IMR-90 (cell line): ENCODE results near the gene MARCKS. TPM values are rescaled to one million over a fixed set of nuclear protein-coding genes. Genes with fewer than 3 reads are reported as not detected.

Source experiments
- ATAC-seq: fragments of 200-7000 bp; cut with Tn5 transposase; 2 replicates; pipeline ENCODE4 v1.9.1; 2020; ENCODE audit warnings: low read depth, mild to moderate bottlenecking, moderate library complexity
- BruUV-seq: library from RNA; stranded (reverse); fragments of 400-500 nt; replicated peaks from 2 replicates; lab custom pipeline; 2021; lab: Mats Ljungman, UMichigan
- CTCF ChIA-PET: fragments of 300-600 bp; formaldehyde crosslinking; extraction: SDS; loops from one replicate; lab custom pipeline; 2021; ENCODE audit warnings: antibody characterized with exemption; lab: Yijun Ruan, JAX
- POLR2A ChIA-PET: fragments of 300-600 bp; sonication (Branson Sonifier 250); formaldehyde crosslinking; loops from one replicate; lab custom pipeline; 2022; ENCODE audit warnings: antibody characterized with exemption; ENCODE audit not compliant: unreplicated experiment; lab: Charles Lee
- DNase-seq: peaks from one replicate; pipeline ENCODE4 v3.0.0; 2013
- H2AFZ ChIP-seq: replicated peaks from 2 replicates; pipeline ENCODE3; 2013; ENCODE audit warnings: low read length, mild to moderate bottlenecking; ENCODE audit not compliant: poor library complexity
- H2AK5ac ChIP-seq: 2 replicates; pipeline ENCODE4 v1.6.1; 2013; ENCODE audit warnings: low read depth, low read length, inconsistent platforms
- H2AK9ac ChIP-seq: replicated peaks from 2 replicates; pipeline ENCODE3; 2013; ENCODE audit warnings: mild to moderate bottlenecking, low read depth, low read length, moderate library complexity; ENCODE audit not compliant: poor library complexity
- H2BK120ac ChIP-seq: 2 replicates; pipeline ENCODE4 v1.6.1; 2013; ENCODE audit warnings: low read depth, low read length, inconsistent platforms
- H2BK15ac ChIP-seq: 3 replicates; pipeline ENCODE4 v1.6.1; 2013; ENCODE audit warnings: low read depth, low read length, inconsistent platforms
- H2BK20ac ChIP-seq: 2 replicates; pipeline ENCODE4 v1.6.1; 2013; ENCODE audit warnings: low read depth, mild to moderate bottlenecking, inconsistent platforms, low read length, moderate library complexity
- H2BK5ac ChIP-seq: 2 replicates; pipeline ENCODE4 v1.6.1; 2013; ENCODE audit warnings: mild to moderate bottlenecking, low read depth, low read length, inconsistent platforms; ENCODE audit not compliant: poor library complexity, severe bottlenecking
- H3K14ac ChIP-seq: replicated peaks from 2 replicates; pipeline ENCODE4 v1.6.1; 2013; ENCODE audit warnings: low read depth, low read length, inconsistent platforms
- H3K18ac ChIP-seq: 2 replicates; pipeline ENCODE4 v1.6.1; 2013; ENCODE audit warnings: low read depth, low read length, control low read depth
- H3K23ac ChIP-seq: 2 replicates; pipeline ENCODE4 v1.6.1; 2013; ENCODE audit warnings: low read depth, low read length, inconsistent platforms
- H3K27ac ChIP-seq: 2 replicates; pipeline ENCODE4 v1.5.1; 2013; ENCODE audit warnings: mild to moderate bottlenecking, control low read depth, low read length; ENCODE audit not compliant: insufficient read depth
- H3K27me3 ChIP-seq: 2 replicates; pipeline ENCODE4 v1.6.1; 2013; ENCODE audit warnings: low read length; ENCODE audit not compliant: control insufficient read depth, insufficient read depth
- H3K36me3 ChIP-seq: 2 replicates; pipeline ENCODE4 v1.6.1; 2013; ENCODE audit warnings: low read length, mixed read lengths; ENCODE audit not compliant: control insufficient read depth, insufficient read depth
- H3K4ac ChIP-seq: 2 replicates; pipeline ENCODE4 v1.6.1; 2013; ENCODE audit warnings: low read depth, low read length, inconsistent platforms
- H3K4me1 ChIP-seq: 2 replicates; pipeline ENCODE4 v1.6.1; 2013; ENCODE audit warnings: low read length, mixed read lengths; ENCODE audit not compliant: control insufficient read depth, insufficient read depth
- H3K4me2 ChIP-seq: 2 replicates; pipeline ENCODE4 v1.6.1; 2013; ENCODE audit warnings: low read depth, mild to moderate bottlenecking, control low read depth, low read length, moderate library complexity
- H3K4me3 ChIP-seq: 2 replicates; pipeline ENCODE4 v1.5.1; 2013; ENCODE audit warnings: low read depth, mild to moderate bottlenecking, control low read depth, low read length, moderate library complexity; ENCODE audit not compliant: insufficient read depth
- H3K56ac ChIP-seq: 2 replicates; pipeline ENCODE4 v1.6.1; 2013; ENCODE audit warnings: low read length, inconsistent platforms; ENCODE audit not compliant: insufficient read depth; ENCODE audit errors: extremely low read depth
- H3K79me1 ChIP-seq, 2 experiments: 2 replicates each; pipeline ENCODE4 v1.6.1; 2013; ENCODE audit warnings: low read length in 2 of 2, inconsistent platforms in 1 of 2, low read depth in 1 of 2
- H3K9ac ChIP-seq: 2 replicates; pipeline ENCODE4 v1.6.1; 2013; ENCODE audit warnings: low read depth, low read length, control low read depth
- H3K9me1 ChIP-seq: 2 replicates; pipeline ENCODE4 v1.6.1; 2013; ENCODE audit warnings: low read length, inconsistent platforms; ENCODE audit not compliant: insufficient read depth
- H3K9me3 ChIP-seq: 2 replicates; pipeline ENCODE4 v1.6.1; 2013; ENCODE audit warnings: low read length; ENCODE audit not compliant: control insufficient read depth, insufficient read depth
- H4K20me1 ChIP-seq: 2 replicates; pipeline ENCODE4 v1.6.1; 2013; ENCODE audit warnings: low read length, inconsistent platforms; ENCODE audit not compliant: insufficient read depth
- H4K5ac ChIP-seq: 2 replicates; pipeline ENCODE4 v1.6.1; 2013; ENCODE audit warnings: mild to moderate bottlenecking, low read depth, low read length, control low read depth
- H4K8ac ChIP-seq, 2 experiments: 2 replicates each; pipeline ENCODE4 v1.6.1; 2013; ENCODE audit warnings: low read depth in 2 of 2, low read length in 2 of 2, control low read depth in 1 of 2, inconsistent platforms in 1 of 2
- H4K91ac ChIP-seq: 2 replicates; pipeline ENCODE4 v1.6.1; 2013; ENCODE audit warnings: low read depth, low read length, inconsistent platforms; ENCODE audit not compliant: insufficient read depth
- CEBPB ChIP-seq: IDR thresholded peaks from 2 replicates; pipeline ENCODE4 v1.6.1; 2012; ENCODE audit warnings: low read depth, low read length, improper control_type of control experiment
- ELK1 ChIP-seq: fragments of 150-350 bp; IDR thresholded peaks from 2 replicates; pipeline ENCODE4 v1.6.1; 2016; ENCODE audit warnings: low read depth, mild to moderate bottlenecking, low read length, moderate library complexity, borderline replicate concordance
- POLR2A ChIP-seq: IDR thresholded peaks from 2 replicates; pipeline ENCODE4 v1.6.1; 2012; ENCODE audit warnings: mild to moderate bottlenecking, low read depth, low read length
- WGBS, 2 experiments: methylation state at CpG; one replicate each; pipeline versions ENCODE4 v1.1.5 to v1.1.7; 2013; ENCODE audit warnings: missing lambda C conversion rate in 2 of 2; ENCODE audit not compliant: insufficient read length in 1 of 2; ENCODE audit errors: extremely low coverage in 2 of 2; 5-methylcytosine and 5-hydroxymethylcytosine counted together
- dilution Hi-C: fragments of 300-500 bp; cut with HindIII; formaldehyde crosslinking; loops from one replicate; pipeline ENCODE4 v1.14.3; 2018; ENCODE audit warnings: low sequenced_read_pairs; ENCODE audit not compliant: unreplicated experiment
- in situ Hi-C: fragments of 300-500 bp; cut with MboI; formaldehyde crosslinking; loops from 3 replicates; pipeline ENCODE4 v1.14.3; 2019; ENCODE audit warnings: low sequenced_read_pairs, inconsistent platforms, mixed read lengths
- intact Hi-C: fragments of 100-400 bp; cut with micrococcal nuclease; formaldehyde crosslinking; loops from 2 replicates; pipeline ENCODE4 v1.10.0; 2022
- polyA plus RNA-seq, 3 experiments: library from polyadenylated mRNA; depleted of rRNA; stranded (reverse); fragments of >200 nt; gene quantifications; 2 replicates each; pipeline ENCODE4 v1.2.3, GENCODE V29; 2012; ENCODE audit warnings: low replicate concordance in 1 of 3
- total RNA-seq: library from RNA; depleted of rRNA; stranded (reverse); fragments of >200 nt; gene quantifications from 2 replicates; pipeline ENCODE4 v1.2.3, GENCODE V29; 2012

The MARCKS gene
- total and polyA plus RNA-seq, 2 of the 4 experiments (the other 2 are of a cell fraction) = 34.5 to 40.7 TPM

DNA sequence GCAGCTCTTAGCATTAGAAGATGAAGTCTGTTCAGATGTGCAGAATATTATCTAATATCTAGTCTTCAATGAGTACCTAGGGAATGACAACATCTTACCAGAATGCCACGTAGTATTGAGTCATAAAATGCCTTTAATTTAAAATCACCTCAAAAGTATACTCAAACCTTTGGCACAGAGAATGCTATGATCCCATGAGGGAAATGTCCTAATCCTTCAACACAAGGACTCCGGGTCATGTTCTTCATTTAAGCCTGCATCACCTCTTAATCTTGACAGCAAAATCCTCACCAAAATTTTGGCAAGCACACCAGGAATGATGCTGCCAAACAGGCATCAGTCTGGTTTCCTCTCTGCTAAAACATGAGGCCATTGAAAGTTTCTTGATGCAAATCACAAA lies 23.6 kb upstream of the MARCKS start:
- no peaks in the 10 kb centered on the region for H3K9me1 ChIP-seq
- no peak overlapping the region for H3K4me3 ChIP-seq
- no peak overlapping the region for H2BK120ac ChIP-seq
- H3K9ac ChIP-seq = no peak overlapping the region
- H2AFZ ChIP-seq = no peak overlapping the region
- no peaks in the 10 kb centered on the region for H3K27me3 ChIP-seq
- H2BK20ac ChIP-seq = no peak overlapping the region
- no peak for TF ChIP-seq ELK1
- peak; percentile 25; the same call in 1 of the 2 replicates for TF ChIP-seq CEBPB
- no peak for TF ChIP-seq POLR2A
- no peak overlapping the region for H2AK9ac ChIP-seq
- DNase-seq (peak; percentile 78), ATAC-seq (peak; percentile 56)
- no peak overlapping the region for H3K23ac ChIP-seq
- WGBS, 2 experiments = 20% methylated on average over 1 of the region's 2 CpGs; no CpG with 5 or more reads in 1 of the 2 experiments
- H4K8ac ChIP-seq = no peak overlapping the region
- H3K56ac ChIP-seq = no peak overlapping the region
- ChIA-PET POLR2A (no interaction called here), CTCF (no interaction called here)
- dilution Hi-C loops (no loop called here), intact Hi-C loops (no loop called here), in situ Hi-C loops (no loop called here)
- no peak overlapping the region for H3K4me2 ChIP-seq
- no peak overlapping the region for H3K4ac ChIP-seq
- no peak overlapping the region for H2BK15ac ChIP-seq
- no peak overlapping the region for H3K14ac ChIP-seq
- no peaks in the 10 kb centered on the region for H4K20me1 ChIP-seq
- peak overlapping the region; percentile 36; the same call in 1 of the 2 replicates for H3K18ac ChIP-seq
- H4K5ac ChIP-seq = no peak overlapping the region
- no peak overlapping the region for H2BK5ac ChIP-seq
- H2AK5ac ChIP-seq = no peak overlapping the region
- peaks cover 2% of the 10 kb centered on the region; the same call in 1 of the 2 replicates for H3K4me1 ChIP-seq
- no peak overlapping the region for H3K27ac ChIP-seq
- no TSS peak for BruUV-seq
- H3K36me3 ChIP-seq = no peaks in the 10 kb centered on the region
- no peaks in the 10 kb centered on the region for H3K9me3 ChIP-seq
- no peaks in the 10 kb centered on the region for H3K79me1 ChIP-seq
- no peak overlapping the region for H4K91ac ChIP-seq
